WTC11 (cell line): ENCODE results near the gene ANTXR1.

Experiments used
- CTCF ChIP-seq: fragments of 200-600 bp; IDR thresholded peaks from 2 replicates; pipeline ENCODE4 v1.8.0; 2022; ENCODE audit warnings: antibody characterized with exemption
- E2F1 ChIP-seq: sonication (generic); formaldehyde crosslinking; IDR thresholded peaks from 2 replicates; pipeline ENCODE4 v1.8.0; 2022; ENCODE audit warnings: mild to moderate bottlenecking, missing genetic modification reagents
- ETV6 ChIP-seq: sonication (generic); formaldehyde crosslinking; IDR thresholded peaks from 2 replicates; pipeline ENCODE4 v1.8.1; 2022; ENCODE audit warnings: mild to moderate bottlenecking, missing genetic modification reagents
- FOXP4 ChIP-seq: sonication (generic); formaldehyde crosslinking; IDR thresholded peaks from 2 replicates; pipeline ENCODE4 v1.8.0; 2022; ENCODE audit warnings: mild to moderate bottlenecking, missing genetic modification reagents
- MAX ChIP-seq: sonication (generic); formaldehyde crosslinking; IDR thresholded peaks from 2 replicates; pipeline ENCODE4 v1.8.0; 2022; ENCODE audit warnings: mild to moderate bottlenecking, missing genetic modification reagents
- NFYB ChIP-seq: sonication (generic); formaldehyde crosslinking; conservative IDR thresholded peaks from 2 replicates; pipeline ENCODE4 v1.8.0; 2022; ENCODE audit warnings: low read depth, missing genetic modification reagents
- NR2C2 ChIP-seq: sonication (generic); formaldehyde crosslinking; IDR thresholded peaks from 2 replicates; pipeline ENCODE4 v1.8.0; 2022; ENCODE audit warnings: mild to moderate bottlenecking, missing genetic modification reagents

- TF ChIP-seq CTCF = no peak
- no peak for TF ChIP-seq MAX
- no peak for TF ChIP-seq NR2C2
- TF ChIP-seq ETV6 (CRISPR knock-in tag) = no peak
- no peak for TF ChIP-seq FOXP4
- TF ChIP-seq NFYB = no peak
- TF ChIP-seq E2F1 (CRISPR knock-in tag) = no peak
Observed at GRCh38 chr2:69171116-69171896, 158.3 kb downstream of the ANTXR1 start.
